Measurements from ENCODE around the gene UBE2R2.

The UBE2R2 gene

GRCh38 chr9:33917036-33917435, 100.1 kb downstream of the UBE2R2 start:
- H3K79me2 ChIP-seq (ENCODE audit: insufficient read depth, low read length): no peaks in the 10 kb centered on the region; the same call in 1 of the 2 replicates
- no peak overlapping the region for H2AFZ ChIP-seq (ENCODE audit: low read length)
- H3K4me3 ChIP-seq (ENCODE audit: low read length, poor library complexity, severe bottlenecking): no peak overlapping the region
- no peaks in the 10 kb centered on the region for H3K9me2 ChIP-seq (replicated peaks; ENCODE audit: low read depth, low read length)
- no peaks in the 10 kb centered on the region for H3K4me1 ChIP-seq (ENCODE audit: insufficient read depth, low read length, poor library complexity, severe bottlenecking)
- H3K27me3 ChIP-seq (ENCODE audit: insufficient read depth, low read length, poor library complexity, severe bottlenecking): no peaks in the 10 kb centered on the region
- H3F3A ChIP-seq (ENCODE audit: low read depth): peaks cover 7% of the 10 kb centered on the region; the same call in 1 of the 2 replicates
- peaks cover 6% of the 10 kb centered on the region for H4K20me1 ChIP-seq (ENCODE audit: insufficient read depth, low read length, poor library complexity, severe bottlenecking)
- H3K36me3 ChIP-seq (ENCODE audit: insufficient read depth, low read length): peaks cover 98% of the 10 kb centered on the region
- H3K4me2 ChIP-seq (ENCODE audit: low read depth, low read length, poor library complexity, severe bottlenecking): no peak overlapping the region
- TF ChIP-seq EZH2phosphoT487 (IDR thresholded peaks at IDR 0.05; ENCODE audit: borderline replicate concordance) (no peak), CTCF (conservative IDR thresholded peaks at IDR 0.05; ENCODE audit: low read length) (no peak)
- H3K9me3 ChIP-seq (ENCODE audit: insufficient read depth, low read depth, low read length): no peaks in the 10 kb centered on the region
- no peak overlapping the region for H3K9ac ChIP-seq (ENCODE audit: low read depth, low read length, poor library complexity, severe bottlenecking)

GRCh38 chr9:33919276-33919897, 102.4 kb downstream of the UBE2R2 start:
- no peaks in the 10 kb centered on the region for H3K4me1 ChIP-seq (ENCODE audit: insufficient read depth, low read length, poor library complexity, severe bottlenecking)
- no peak for TF ChIP-seq CTCF (conservative IDR thresholded peaks at IDR 0.05; ENCODE audit: low read length)
- TF ChIP-seq EZH2phosphoT487 (IDR thresholded peaks at IDR 0.05; ENCODE audit: borderline replicate concordance): no peak

GRCh38 chr9:33921967-33922895, 105.3 kb downstream of the UBE2R2 start:
- Histone ChIP-seq H4K20me1 (ENCODE audit: insufficient read depth, low read length, poor library complexity, severe bottlenecking) (peaks cover 3% of the 10 kb centered on the region), H3K79me2 (ENCODE audit: insufficient read depth, low read length) (no peaks in the 10 kb centered on the region), H3K27me3 (ENCODE audit: insufficient read depth, low read length, poor library complexity, severe bottlenecking) (no peaks in the 10 kb centered on the region), H3F3A (ENCODE audit: low read depth) (peaks cover 7% of the 10 kb centered on the region; the same call in 1 of the 2 replicates), H2AFZ (ENCODE audit: low read length) (no peak overlapping the region), H3K9ac (ENCODE audit: low read depth, low read length, poor library complexity, severe bottlenecking) (no peak overlapping the region), H3K4me2 (ENCODE audit: low read depth, low read length, poor library complexity, severe bottlenecking) (no peak overlapping the region), H3K4me1 (ENCODE audit: insufficient read depth, low read length, poor library complexity, severe bottlenecking) (no peaks in the 10 kb centered on the region), H3K9me2 (replicated peaks; ENCODE audit: low read depth, low read length) (no peaks in the 10 kb centered on the region), H3K36me3 (ENCODE audit: insufficient read depth, low read length) (peaks cover 100% of the 10 kb centered on the region), H3K9me3 (ENCODE audit: insufficient read depth, low read depth, low read length) (no peaks in the 10 kb centered on the region), H3K4me3 (ENCODE audit: low read length, poor library complexity, severe bottlenecking) (no peak overlapping the region)
- TF ChIP-seq EZH2phosphoT487 (IDR thresholded peaks at IDR 0.05; ENCODE audit: borderline replicate concordance) (no peak), CTCF (conservative IDR thresholded peaks at IDR 0.05; ENCODE audit: low read length) (peak; percentile 79)

More at GRCh38 chr9:33919276-33919897, 102.4 kb downstream of the UBE2R2 start:
- peaks cover 7% of the 10 kb centered on the region; the same call in 1 of the 2 replicates for H3F3A ChIP-seq (ENCODE audit: low read depth)
- H3K9me2 ChIP-seq (replicated peaks; ENCODE audit: low read depth, low read length): no peaks in the 10 kb centered on the region
- H3K36me3 ChIP-seq (ENCODE audit: insufficient read depth, low read length): peaks cover 98% of the 10 kb centered on the region
- no peak overlapping the region for H3K9ac ChIP-seq (ENCODE audit: low read depth, low read length, poor library complexity, severe bottlenecking)
- no peak overlapping the region for H3K4me2 ChIP-seq (ENCODE audit: low read depth, low read length, poor library complexity, severe bottlenecking)
- no peak overlapping the region for H2AFZ ChIP-seq (ENCODE audit: low read length)
- H3K79me2 ChIP-seq (ENCODE audit: insufficient read depth, low read length): no peaks in the 10 kb centered on the region
- no peak overlapping the region for H3K4me3 ChIP-seq (ENCODE audit: low read length, poor library complexity, severe bottlenecking)
- H4K20me1 ChIP-seq (ENCODE audit: insufficient read depth, low read length, poor library complexity, severe bottlenecking): peaks cover 6% of the 10 kb centered on the region
- H3K9me3 ChIP-seq (ENCODE audit: insufficient read depth, low read depth, low read length): no peaks in the 10 kb centered on the region
- H3K27me3 ChIP-seq (ENCODE audit: insufficient read depth, low read length, poor library complexity, severe bottlenecking): no peaks in the 10 kb centered on the region

Measured in Loucy (cell line).